ENCODE measurements around the gene BOC. TPM values are rescaled to one million over a fixed set of nuclear protein-coding genes. Genes with fewer than 3 reads are reported as not detected.

The BOC gene
- total RNA-seq, 1 experiment from 2014 or later = 0.07 TPM

DNA sequence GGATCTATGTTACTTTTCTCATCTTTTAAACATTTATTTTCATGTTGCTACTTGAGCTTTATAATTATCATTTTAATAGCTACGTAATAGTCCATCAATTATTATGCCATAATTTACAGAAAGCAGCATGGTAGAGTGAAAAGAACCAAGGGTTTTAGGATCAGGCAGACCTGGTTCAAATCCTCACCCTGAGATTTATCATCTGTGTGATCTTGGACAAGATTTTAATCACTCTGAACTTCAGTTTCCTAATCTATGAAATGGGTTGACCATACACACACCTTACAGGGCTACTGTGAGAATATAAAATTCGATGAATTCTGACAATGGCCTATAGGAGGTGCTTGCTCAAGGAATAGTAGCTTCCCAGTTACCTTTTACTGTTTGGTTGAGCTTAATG lies 27.1 kb downstream of the BOC start:
- peaks cover 88% of the 10 kb centered on the region for H3K27me3 Mint-ChIP-seq (ENCODE audit: unreplicated experiment)
- H3K4me1 Mint-ChIP-seq (ENCODE audit: low read depth, unreplicated experiment) = no peaks in the 10 kb centered on the region
- H3K27ac Mint-ChIP-seq (ENCODE audit: unreplicated experiment) = no peak overlapping the region
- TF ChIP-seq, protein P1, sequence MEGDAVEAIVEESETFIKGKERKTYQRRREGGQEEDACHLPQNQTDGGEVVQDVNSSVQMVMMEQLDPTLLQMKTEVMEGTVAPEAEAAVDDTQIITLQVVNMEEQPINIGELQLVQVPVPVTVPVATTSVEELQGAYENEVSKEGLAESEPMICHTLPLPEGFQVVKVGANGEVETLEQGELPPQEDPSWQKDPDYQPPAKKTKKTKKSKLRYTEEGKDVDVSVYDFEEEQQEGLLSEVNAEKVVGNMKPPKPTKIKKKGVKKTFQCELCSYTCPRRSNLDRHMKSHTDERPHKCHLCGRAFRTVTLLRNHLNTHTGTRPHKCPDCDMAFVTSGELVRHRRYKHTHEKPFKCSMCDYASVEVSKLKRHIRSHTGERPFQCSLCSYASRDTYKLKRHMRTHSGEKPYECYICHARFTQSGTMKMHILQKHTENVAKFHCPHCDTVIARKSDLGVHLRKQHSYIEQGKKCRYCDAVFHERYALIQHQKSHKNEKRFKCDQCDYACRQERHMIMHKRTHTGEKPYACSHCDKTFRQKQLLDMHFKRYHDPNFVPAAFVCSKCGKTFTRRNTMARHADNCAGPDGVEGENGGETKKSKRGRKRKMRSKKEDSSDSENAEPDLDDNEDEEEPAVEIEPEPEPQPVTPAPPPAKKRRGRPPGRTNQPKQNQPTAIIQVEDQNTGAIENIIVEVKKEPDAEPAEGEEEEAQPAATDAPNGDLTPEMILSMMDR (IDR thresholded peaks at IDR 0.05; ENCODE audit: unreplicated experiment) = no peak
- no peak overlapping the region for H3K4me3 Mint-ChIP-seq (ENCODE audit: low read depth, unreplicated experiment)
- CTCF ChIA-PET = no interaction called here
- DNase-seq = no peak
- H3K36me3 Mint-ChIP-seq (ENCODE audit: insufficient read depth, unreplicated experiment) = no peaks in the 10 kb centered on the region
- intact Hi-C loops (cut with micrococcal nuclease; ENCODE audit: unreplicated experiment) = no loop called here
- no peaks in the 10 kb centered on the region for H3K9me3 Mint-ChIP-seq (ENCODE audit: low read depth, unreplicated experiment)
- BruUV-seq (replicated peaks) = no TSS peak

- intact Hi-C loops (cut with micrococcal nuclease; ENCODE audit: unreplicated experiment) = no loop called here
- no peaks in the 10 kb centered on the region for H3K4me1 Mint-ChIP-seq (ENCODE audit: low read depth, unreplicated experiment)
- TF ChIP-seq, protein P1 (IDR thresholded peaks at IDR 0.05; ENCODE audit: unreplicated experiment) = no peak
- H3K27ac Mint-ChIP-seq (ENCODE audit: unreplicated experiment) = no peak overlapping the region
- H3K36me3 Mint-ChIP-seq (ENCODE audit: insufficient read depth, unreplicated experiment) = no peaks in the 10 kb centered on the region
- CTCF ChIA-PET = interaction anchor here (0.6 kb wide), 1 partner anchor 361 kb away, joined by 4 read pairs; no protein-coding TSS in a partner anchor
- no TSS peak for BruUV-seq (replicated peaks)
- H3K27me3 Mint-ChIP-seq (ENCODE audit: unreplicated experiment) = peaks cover 76% of the 10 kb centered on the region
- DNase-seq = no peak
- no peak overlapping the region for H3K4me3 Mint-ChIP-seq (ENCODE audit: low read depth, unreplicated experiment)
- H3K9me3 Mint-ChIP-seq (ENCODE audit: low read depth, unreplicated experiment) = no peaks in the 10 kb centered on the region
Observed at GRCh38 chr3:113240841-113241240, 29.5 kb downstream of the BOC start.

DNA sequence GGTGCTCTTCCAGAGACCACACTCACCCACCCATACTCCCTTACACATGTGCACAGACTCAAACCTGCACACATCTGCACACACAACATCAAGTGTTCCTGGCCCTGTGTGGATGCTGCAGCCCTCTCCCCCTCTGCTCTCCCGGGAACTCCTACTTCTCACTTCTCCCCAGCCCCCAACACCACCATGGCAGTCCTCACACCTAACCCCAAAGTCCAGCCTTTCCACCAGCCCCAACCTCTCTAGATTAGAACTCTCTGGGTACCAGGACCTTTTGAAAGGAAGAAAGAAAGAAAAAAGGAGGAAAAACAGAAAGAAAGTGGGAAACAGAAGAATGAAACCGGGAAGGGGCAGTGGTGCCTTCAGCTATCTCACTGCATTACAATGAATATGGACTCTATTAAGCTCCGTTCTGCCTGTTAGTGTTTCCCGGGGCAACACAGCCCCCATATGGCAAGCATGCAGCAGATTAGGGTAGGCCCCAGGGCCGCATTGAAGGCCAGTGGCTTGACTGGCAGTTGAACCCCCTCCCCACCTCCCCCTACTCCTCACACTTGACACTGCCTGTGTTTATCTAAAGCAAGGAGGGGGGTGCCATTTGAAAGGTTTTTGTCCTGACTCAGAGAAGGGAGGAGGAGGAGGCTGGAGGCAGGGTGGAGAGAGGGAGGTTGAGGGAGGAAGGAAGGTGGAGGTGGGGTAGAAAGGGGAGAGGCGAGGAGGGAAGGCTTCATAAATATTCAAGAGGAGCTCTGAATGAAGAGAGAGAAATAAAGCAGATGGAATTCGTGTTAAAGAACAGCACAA lies 30.1 kb downstream of the BOC start:
- Mint-ChIP-seq H3K9me3 (ENCODE audit: low read depth, unreplicated experiment) (no peaks in the 10 kb centered on the region), H3K27ac (ENCODE audit: unreplicated experiment) (no peak overlapping the region), H3K36me3 (ENCODE audit: insufficient read depth, unreplicated experiment) (no peaks in the 10 kb centered on the region), H3K4me3 (ENCODE audit: low read depth, unreplicated experiment) (no peak overlapping the region), H3K27me3 (ENCODE audit: unreplicated experiment) (peaks cover 72% of the 10 kb centered on the region), H3K4me1 (ENCODE audit: low read depth, unreplicated experiment) (no peaks in the 10 kb centered on the region)
- intact Hi-C loops (cut with micrococcal nuclease; ENCODE audit: unreplicated experiment) = no loop called here
- CTCF ChIA-PET = interaction anchor here (0.6 kb wide), 1 partner anchor 361 kb away, joined by 4 read pairs; no protein-coding TSS in a partner anchor
- no peak for DNase-seq
- no TSS peak for BruUV-seq (replicated peaks)
- TF ChIP-seq, protein P1 (IDR thresholded peaks at IDR 0.05; ENCODE audit: unreplicated experiment) = no peak

DNA sequence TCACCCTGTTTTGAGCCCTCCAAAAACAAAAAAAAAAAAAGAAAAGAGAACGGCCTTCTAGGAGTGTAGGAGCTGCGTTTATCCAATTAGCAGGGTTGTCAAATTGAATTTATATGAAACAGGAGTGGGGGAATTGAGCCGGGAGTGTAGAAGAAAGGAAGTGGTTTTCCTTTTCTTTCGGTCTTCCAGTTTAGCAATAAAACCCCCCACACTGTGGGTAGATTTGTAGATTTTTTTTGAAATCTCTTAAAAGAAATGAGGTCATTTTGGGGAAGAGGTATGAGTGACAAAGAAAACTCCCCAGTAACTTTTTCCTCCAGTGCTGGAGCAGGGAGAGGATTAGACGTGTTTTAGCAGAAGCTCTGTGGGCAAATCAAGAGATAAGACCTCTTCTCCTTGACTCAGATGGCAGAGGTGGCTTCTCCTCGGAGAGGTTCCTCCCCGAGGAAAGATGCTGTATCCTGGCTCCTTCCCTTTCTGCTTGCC lies 30.8 kb downstream of the BOC start:
- no peaks in the 10 kb centered on the region for H3K4me1 Mint-ChIP-seq (ENCODE audit: low read depth, unreplicated experiment)
- no peak overlapping the region for H3K27ac Mint-ChIP-seq (ENCODE audit: unreplicated experiment)
- H3K9me3 Mint-ChIP-seq (ENCODE audit: low read depth, unreplicated experiment) = no peaks in the 10 kb centered on the region
- BruUV-seq (replicated peaks) = no TSS peak
- TF ChIP-seq, protein P1 (IDR thresholded peaks at IDR 0.05; ENCODE audit: unreplicated experiment) = no peak
- DNase-seq = no peak
- no peaks in the 10 kb centered on the region for H3K36me3 Mint-ChIP-seq (ENCODE audit: insufficient read depth, unreplicated experiment)
- intact Hi-C loops (cut with micrococcal nuclease; ENCODE audit: unreplicated experiment) = no loop called here
- peaks cover 73% of the 10 kb centered on the region for H3K27me3 Mint-ChIP-seq (ENCODE audit: unreplicated experiment)
- H3K4me3 Mint-ChIP-seq (ENCODE audit: low read depth, unreplicated experiment) = no peak overlapping the region
- CTCF ChIA-PET = no interaction called here

All from Calu3 (cell line).